ENCODE measurements around the gene FBXO38. TPM values are rescaled to one million over a fixed set of nuclear protein-coding genes. Genes with fewer than 3 reads are reported as not detected.

FBXO38 gene
- total and polyA plus RNA-seq, 2 of the 4 experiments (the other 2 are of a cell fraction): 14.9 to 70.1 TPM

- H3K9ac ChIP-seq (ENCODE audit: low read depth, low read length): no peak overlapping the region
- ChIA-PET POLR2A (ENCODE audit: unreplicated experiment) (interaction anchor here (0.6 kb wide), 1 partner anchor 82 kb away, joined by 6 read pairs; no protein-coding TSS in a partner anchor), CTCF (interaction anchor here (0.6 to 0.7 kb wide), 2 partner anchors 19 to 23 kb away, joined by 3 to 4 read pairs; no protein-coding TSS in a partner anchor)
- H3K9me1 ChIP-seq (ENCODE audit: insufficient read depth, low read length): peaks cover 8% of the 10 kb centered on the region; the same call in 1 of the 2 replicates
- no peak for TF ChIP-seq FOS (IDR thresholded peaks at IDR 0.05; ENCODE audit: low read depth, low read length)
- no peak for TF ChIP-seq POLR2A (IDR thresholded peaks at IDR 0.05; ENCODE audit: low read depth, low read length)
- TF ChIP-seq USF2 (IDR thresholded peaks at IDR 0.05; ENCODE audit: low read depth, low read length): no peak
- no peak for TF ChIP-seq RAD21 (IDR thresholded peaks at IDR 0.05; ENCODE audit: low read length)
- no peak for TF ChIP-seq MXI1 (IDR thresholded peaks at IDR 0.05; ENCODE audit: borderline replicate concordance, low read depth, low read length)
- TF ChIP-seq RFX5 (IDR thresholded peaks at IDR 0.05; ENCODE audit: low read depth, low read length): no peak
- TF ChIP-seq CTCF (conservative IDR thresholded peaks at IDR 0.05; ENCODE audit: low read depth, low read length): no peak
- TF ChIP-seq MAZ (IDR thresholded peaks at IDR 0.05; ENCODE audit: borderline replicate concordance, low read depth, low read length): no peak
- TF ChIP-seq BHLHE40 (IDR thresholded peaks at IDR 0.05; ENCODE audit: low read depth, low read length): no peak
- TF ChIP-seq CHD1 (IDR thresholded peaks at IDR 0.05; ENCODE audit: low read depth, low read length): no peak
- no peak for TF ChIP-seq ELK1 (IDR thresholded peaks at IDR 0.05; ENCODE audit: borderline replicate concordance, low read depth, low read length)
- TF ChIP-seq NFE2L2 (IDR thresholded peaks at IDR 0.05; ENCODE audit: low read depth, low read length): no peak
- no peak for TF ChIP-seq SMC3 (IDR thresholded peaks at IDR 0.05; ENCODE audit: low read depth, low read length)
- no peak for TF ChIP-seq CEBPB (IDR thresholded peaks at IDR 0.05; ENCODE audit: low read depth, low read length)
- no peak for TF ChIP-seq MAFK (IDR thresholded peaks at IDR 0.05; ENCODE audit: low read depth, low read length)
- TF ChIP-seq RCOR1 (IDR thresholded peaks at IDR 0.05; ENCODE audit: insufficient replicate concordance, low read length): no peak
- no peak for DNase-seq
- H3K23ac ChIP-seq (ENCODE audit: low read depth, low read length): no peak overlapping the region
- in situ Hi-C loops (cut with MboI; ENCODE audit: low sequenced_read_pairs): no loop called here
- no peak overlapping the region for H2BK15ac ChIP-seq (ENCODE audit: low read depth, low read length)
- no TSS peak for BruUV-seq (replicated peaks)
- no peak overlapping the region for H2AFZ ChIP-seq (replicated peaks; ENCODE audit: low read length, poor library complexity)
- ATAC-seq (ENCODE audit: low read depth): no peak
- H3K36me3 ChIP-seq (ENCODE audit: control insufficient read depth, insufficient read depth, low read length): peaks cover 2% of the 10 kb centered on the region; the same call in 1 of the 2 replicates
- no peak overlapping the region for H2BK20ac ChIP-seq (ENCODE audit: low read depth, low read length)
- no peak overlapping the region for H2BK5ac ChIP-seq (ENCODE audit: low read depth, low read length, poor library complexity, severe bottlenecking)
- no peak overlapping the region for H4K91ac ChIP-seq (ENCODE audit: insufficient read depth, low read depth, low read length)
- no peak overlapping the region for H3K4me2 ChIP-seq (ENCODE audit: low read depth, low read length)
- no peak overlapping the region for H4K8ac ChIP-seq (ENCODE audit: low read depth in 2 of 2, low read length in 2 of 2)
- dilution Hi-C loops (cut with HindIII; ENCODE audit: low sequenced_read_pairs, unreplicated experiment): no loop called here
- no peak overlapping the region for H2AK5ac ChIP-seq (ENCODE audit: low read depth, low read length)
- no peaks in the 10 kb centered on the region for H3K9me3 ChIP-seq (ENCODE audit: control insufficient read depth, insufficient read depth, low read length)
- no peak overlapping the region for H3K4ac ChIP-seq (ENCODE audit: low read depth, low read length)
- intact Hi-C loops (cut with micrococcal nuclease): loop anchor here (5.0 kb wide), 1 partner anchor 350 kb away; no protein-coding TSS in a partner anchor
- no peak overlapping the region for H2BK120ac ChIP-seq (ENCODE audit: low read depth, low read length)
- no peak overlapping the region for H3K56ac ChIP-seq (ENCODE audit: extremely low read depth, insufficient read depth, low read length)
- no peak overlapping the region for H2AK9ac ChIP-seq (replicated peaks; ENCODE audit: low read depth, low read length, poor library complexity)
- no CpG with 5 or more reads among the region's 3 CpGs for WGBS, 2 experiments (ENCODE audit: extremely low coverage in 2 of 2, insufficient read length in 1 of 2)
- no peaks in the 10 kb centered on the region for H3K27me3 ChIP-seq (ENCODE audit: control insufficient read depth, insufficient read depth, low read length)
- no peak overlapping the region for H3K4me3 ChIP-seq (ENCODE audit: insufficient read depth, low read depth, low read length)
- H3K18ac ChIP-seq (ENCODE audit: low read depth, low read length): no peak overlapping the region
- peaks cover 7% of the 10 kb centered on the region for H3K4me1 ChIP-seq (ENCODE audit: control insufficient read depth, insufficient read depth, low read length)
- H4K20me1 ChIP-seq (ENCODE audit: insufficient read depth, low read length): no peaks in the 10 kb centered on the region
- H4K5ac ChIP-seq (ENCODE audit: low read depth, low read length): no peak overlapping the region
- peaks cover 16 to 23% of the 10 kb centered on the region in 2 experiments for H3K79me1 ChIP-seq (ENCODE audit: low read depth in 1 of 2, low read length in 2 of 2)
- no peak overlapping the region for H3K27ac ChIP-seq (ENCODE audit: insufficient read depth, low read length)
- no peak overlapping the region for H3K14ac ChIP-seq (replicated peaks; ENCODE audit: low read depth, low read length)
These were observed 1.9 kb upstream of the FBXO38 start for GRCh38 chr5:148381906-148382305.

Data from IMR-90 (cell line).